A673 (cell line): ENCODE results near the gene WASF2. TPM values are rescaled to one million over a fixed set of nuclear protein-coding genes. Genes with fewer than 3 reads are reported as not detected.

ENCODE experiments used
- BruUV-seq: library from RNA; stranded (reverse); fragments of 400-500 nt; replicated peaks from 2 replicates; lab custom pipeline; 2021; lab: Mats Ljungman, UMichigan
- CTCF ChIA-PET: fragments of 300-600 bp; sonication (Branson Sonifier 250); formaldehyde crosslinking; loops from one replicate; lab custom pipeline; 2022; ENCODE audit warnings: antibody characterized with exemption; lab: Charles Lee
- POLR2A ChIA-PET: fragments of 300-600 bp; sonication (Branson Sonifier 250); formaldehyde crosslinking; loops from one replicate; lab custom pipeline; 2022; ENCODE audit warnings: antibody characterized with exemption; ENCODE audit not compliant: low non-redundant PET; lab: Charles Lee
- DNase-seq: peaks from one replicate; pipeline ENCODE4 v3.0.0-alpha.2; 2015; ENCODE audit warnings: low spot score
- H3K27ac ChIP-seq: fragments of 200-600 bp; sonication (generic); 2 replicates; pipeline ENCODE4 v1.5.1; 2016; ENCODE audit warnings: mixed run types, low read depth, mild to moderate bottlenecking, mixed read lengths, antibody characterized with exemption, low read length; ENCODE audit not compliant: poor library complexity, severe bottlenecking
- H3K27me3 ChIP-seq: fragments of 200-600 bp; sonication (generic); replicated peaks from 2 replicates; pipeline ENCODE4 v1.6.1; 2017; ENCODE audit warnings: mixed run types, low read depth, mild to moderate bottlenecking, mixed read lengths, antibody characterized with exemption, low read length; ENCODE audit not compliant: insufficient read depth, poor library complexity
- H3K36me3 ChIP-seq: fragments of 200-600 bp; sonication (generic); 2 replicates; pipeline ENCODE4 v1.6.1; 2016; ENCODE audit warnings: mixed run types, mild to moderate bottlenecking, mixed read lengths, antibody characterized with exemption, low read length; ENCODE audit not compliant: insufficient read depth, poor library complexity, severe bottlenecking
- H3K4me1 ChIP-seq: fragments of 200-600 bp; sonication (generic); 2 replicates; pipeline ENCODE4 v1.6.1; 2017; ENCODE audit warnings: mixed run types, mild to moderate bottlenecking, mixed read lengths, antibody characterized with exemption, low read length; ENCODE audit not compliant: insufficient read depth, poor library complexity, severe bottlenecking
- H3K4me3 ChIP-seq: fragments of 200-600 bp; sonication (generic); 2 replicates; pipeline ENCODE4 v1.5.1; 2016; ENCODE audit warnings: low read depth, mixed run types, mild to moderate bottlenecking, mixed read lengths, low read length; ENCODE audit not compliant: poor library complexity, severe bottlenecking
- H3K9me3 ChIP-seq: fragments of 200-600 bp; sonication (generic); 2 replicates; pipeline ENCODE4 v1.6.1; 2016; ENCODE audit warnings: mixed run types, low read depth, mild to moderate bottlenecking, mixed read lengths, antibody characterized with exemption, low read length; ENCODE audit not compliant: poor library complexity, severe bottlenecking
- EZH2 ChIP-seq: fragments of 200-600 bp; sonication (generic); IDR thresholded peaks from 2 replicates; pipeline ENCODE4 v1.6.1; 2017; ENCODE audit warnings: borderline replicate concordance, low read depth, mild to moderate bottlenecking, mixed read lengths, antibody characterized with exemption, low read length; ENCODE audit not compliant: poor library complexity, severe bottlenecking
- intact Hi-C: fragments of 100-400 bp; cut with micrococcal nuclease; formaldehyde crosslinking; loops from one replicate; pipeline ENCODE4 v1.10.0; 2022; ENCODE audit not compliant: unreplicated experiment
- total RNA-seq: library from RNA; stranded (reverse); gene quantifications from 2 replicates; pipeline ENCODE4 v1.2.3, GENCODE V29; 2021
- TF ChIP-seq, protein P1 (sequence below): fragments of 300-800, 200-600 bp; sonication (generic); conservative IDR thresholded peaks from 2 replicates; pipeline ENCODE4 v1.5.1; 2017; ENCODE audit warnings: low read depth, mild to moderate bottlenecking, antibody characterized with exemption, low read length, moderate library complexity, mixed read lengths

WASF2 gene
- total RNA-seq, 1 experiment from 2014 or later: 133 TPM

DNA sequence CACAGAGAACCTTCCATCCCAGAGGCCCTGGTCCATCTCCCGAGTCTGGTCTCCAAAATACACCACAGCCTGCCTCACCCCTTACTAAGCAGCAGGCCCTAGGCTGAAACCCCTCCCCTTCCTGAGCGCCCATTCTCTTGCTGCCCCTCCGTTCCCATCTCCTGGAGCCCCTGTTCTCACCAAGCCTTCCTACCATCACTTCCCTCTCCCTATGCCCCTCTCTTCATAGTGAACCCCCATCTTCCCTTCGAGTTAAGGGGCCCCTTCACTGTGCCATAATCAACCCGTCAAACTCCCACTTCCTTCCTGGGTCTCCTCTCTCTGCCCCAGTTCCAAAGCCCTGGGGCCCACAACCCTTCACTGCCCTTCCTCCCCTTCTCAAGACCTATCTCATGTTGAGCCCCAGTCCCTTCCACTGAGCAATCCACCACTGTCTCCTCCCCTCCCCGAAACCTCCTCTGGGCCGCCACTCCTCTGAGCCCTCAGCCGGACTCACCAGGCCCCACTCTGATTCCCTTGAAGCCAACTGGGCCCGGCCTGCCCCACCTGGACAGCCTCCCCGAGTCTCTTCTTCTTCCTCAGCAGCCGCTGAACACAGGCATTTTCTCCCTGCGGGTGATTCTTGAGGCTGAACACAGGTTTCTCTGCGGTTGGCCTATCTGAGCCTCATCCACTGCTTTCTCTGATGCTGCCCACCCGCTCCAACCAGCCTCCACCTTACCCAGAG is 42.2 kb upstream of the WASF2 start:
- Histone ChIP-seq H3K27ac (peak overlapping the region; percentile 23), H3K4me1 (peaks cover 19% of the 10 kb centered on the region), H3K27me3 (no peaks in the 10 kb centered on the region), H3K36me3 (no peaks in the 10 kb centered on the region), H3K4me3 (no peak overlapping the region), H3K9me3 (no peaks in the 10 kb centered on the region)
- intact Hi-C loops: no loop called here
- BruUV-seq: no TSS peak
- no peak for DNase-seq
- no peak for TF ChIP-seq EZH2
- TF ChIP-seq, protein P1, sequence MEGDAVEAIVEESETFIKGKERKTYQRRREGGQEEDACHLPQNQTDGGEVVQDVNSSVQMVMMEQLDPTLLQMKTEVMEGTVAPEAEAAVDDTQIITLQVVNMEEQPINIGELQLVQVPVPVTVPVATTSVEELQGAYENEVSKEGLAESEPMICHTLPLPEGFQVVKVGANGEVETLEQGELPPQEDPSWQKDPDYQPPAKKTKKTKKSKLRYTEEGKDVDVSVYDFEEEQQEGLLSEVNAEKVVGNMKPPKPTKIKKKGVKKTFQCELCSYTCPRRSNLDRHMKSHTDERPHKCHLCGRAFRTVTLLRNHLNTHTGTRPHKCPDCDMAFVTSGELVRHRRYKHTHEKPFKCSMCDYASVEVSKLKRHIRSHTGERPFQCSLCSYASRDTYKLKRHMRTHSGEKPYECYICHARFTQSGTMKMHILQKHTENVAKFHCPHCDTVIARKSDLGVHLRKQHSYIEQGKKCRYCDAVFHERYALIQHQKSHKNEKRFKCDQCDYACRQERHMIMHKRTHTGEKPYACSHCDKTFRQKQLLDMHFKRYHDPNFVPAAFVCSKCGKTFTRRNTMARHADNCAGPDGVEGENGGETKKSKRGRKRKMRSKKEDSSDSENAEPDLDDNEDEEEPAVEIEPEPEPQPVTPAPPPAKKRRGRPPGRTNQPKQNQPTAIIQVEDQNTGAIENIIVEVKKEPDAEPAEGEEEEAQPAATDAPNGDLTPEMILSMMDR: no peak
- POLR2A ChIA-PET: no interaction called here
- CTCF ChIA-PET: no interaction called here

DNA sequence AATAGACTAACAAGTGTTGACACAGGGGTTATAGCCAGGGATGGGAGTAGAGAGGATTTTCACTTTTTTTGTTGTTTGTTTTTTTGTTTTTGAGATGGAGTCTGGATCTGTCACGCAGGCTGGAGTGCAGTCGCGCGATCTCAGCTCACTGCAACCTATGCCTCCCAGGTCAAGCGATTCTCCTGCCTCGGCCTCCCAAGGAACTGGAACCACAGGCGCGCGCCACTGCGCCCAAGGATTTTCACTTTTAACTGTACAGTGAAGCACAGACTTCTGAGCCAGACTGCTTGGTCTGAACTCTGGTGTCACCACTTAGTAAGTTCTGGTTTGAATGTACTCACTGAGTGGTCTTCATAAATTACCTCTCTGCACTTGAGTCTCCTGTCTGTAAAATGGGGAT is 40.2 kb upstream of the WASF2 start:
- Histone ChIP-seq H3K27ac (no peak overlapping the region), H3K9me3 (no peaks in the 10 kb centered on the region), H3K4me3 (no peak overlapping the region), H3K4me1 (peaks cover 38% of the 10 kb centered on the region), H3K27me3 (no peaks in the 10 kb centered on the region), H3K36me3 (no peaks in the 10 kb centered on the region)
- DNase-seq: no peak
- no peak for TF ChIP-seq EZH2
- TF ChIP-seq, protein P1: no peak
- intact Hi-C loops: no loop called here
- ChIA-PET CTCF (no interaction called here), POLR2A (no interaction called here)
- no TSS peak for BruUV-seq

DNA sequence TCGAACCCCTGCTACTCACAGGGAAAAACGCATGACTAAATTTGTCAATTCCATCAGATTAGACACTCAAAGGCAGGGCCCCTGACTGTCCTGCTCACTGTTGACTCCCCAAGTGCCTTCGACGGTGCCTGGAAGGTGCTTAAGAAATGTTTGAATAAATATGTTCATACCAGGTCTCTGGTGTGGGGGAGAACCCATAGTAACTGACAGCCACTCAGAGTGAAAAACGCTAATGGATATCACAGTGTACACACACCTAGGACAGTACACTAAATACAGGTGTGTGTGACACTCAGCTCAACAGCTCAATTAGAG is 39.7 kb upstream of the WASF2 start:
- POLR2A ChIA-PET: no interaction called here
- CTCF ChIA-PET: no interaction called here
- no peak for TF ChIP-seq EZH2
- TF ChIP-seq, protein P1: no peak
- intact Hi-C loops: no loop called here
- BruUV-seq: no TSS peak
- Histone ChIP-seq H3K36me3 (no peaks in the 10 kb centered on the region), H3K27me3 (no peaks in the 10 kb centered on the region), H3K9me3 (no peaks in the 10 kb centered on the region), H3K27ac (no peak overlapping the region), H3K4me3 (no peak overlapping the region), H3K4me1 (peaks cover 44% of the 10 kb centered on the region)
- no peak for DNase-seq
